WI38 (cell line): ENCODE measurements around the gene OVOL1.
"Not testable (repeated sequence)": the region's sequence is repeated elsewhere in the genome, so short reads cannot be mapped to it uniquely, and the experiment has no call there.

Source experiments
- H3K4me3 ChIP-seq: 2 replicates; pipeline ENCODE4 v1.5.1; 2011; ENCODE audit warnings: low read depth, mild to moderate bottlenecking, control low read depth, low read length
- CTCF ChIP-seq: IDR thresholded peaks from 2 replicates; pipeline ENCODE4 v1.5.1; 2012; ENCODE audit warnings: low read depth, mild to moderate bottlenecking, control low read depth, low read length

The OVOL1 gene

GRCh38 chr11:65745049-65745448 lies 41.8 kb upstream of the OVOL1 start:
- TF ChIP-seq CTCF = no peak
- no peak overlapping the region for H3K4me3 ChIP-seq

- H3K4me3 ChIP-seq = not testable (repeated sequence)
Observed at GRCh38 chr11:65762169-65762568, 24.7 kb upstream of the OVOL1 start.

- H3K4me3 ChIP-seq = not testable (repeated sequence)
Observed at GRCh38 chr11:65762816-65763215, 24.0 kb upstream of the OVOL1 start.

GRCh38 chr11:65764434-65764833 lies 22.4 kb upstream of the OVOL1 start:
- no peak overlapping the region for H3K4me3 ChIP-seq
- TF ChIP-seq CTCF = no peak

GRCh38 chr11:65766535-65766934 lies 20.3 kb upstream of the OVOL1 start:
- no peak for TF ChIP-seq CTCF

GRCh38 chr11:65767406-65767805 lies 19.5 kb upstream of the OVOL1 start:
- no peak for TF ChIP-seq CTCF
- no peak overlapping the region for H3K4me3 ChIP-seq

More at GRCh38 chr11:65766535-65766934, 20.3 kb upstream of the OVOL1 start:
- no peak overlapping the region for H3K4me3 ChIP-seq

GRCh38 chr11:65767806-65768205 lies 19.1 kb upstream of the OVOL1 start:
- H3K4me3 ChIP-seq = not testable (repeated sequence)

GRCh38 chr11:65770951-65771567 lies 15.8 kb upstream of the OVOL1 start:
- no peak overlapping the region for H3K4me3 ChIP-seq

More at GRCh38 chr11:65770951-65771567, 15.8 kb upstream of the OVOL1 start:
- no peak for TF ChIP-seq CTCF
